ENCODE data around the gene BMP5.

GRCh38 chr6:55708711-55709110 is 166.7 kb downstream of the BMP5 start:
- TF ChIP-seq CTCF (optimal IDR thresholded peaks at IDR 0.05 in 1 of 3, IDR thresholded peaks at IDR 0.05 in 1 of 3, conservative IDR thresholded peaks at IDR 0.05 in 1 of 3; ENCODE audit: extremely low read depth in 1 of 3, insufficient read depth in 2 of 3, low read length in 3 of 3) (no peak), EZH2 (IDR thresholded peaks at IDR 0.05; ENCODE audit: low read length) (no peak)

All from keratinocyte (primary cell).